Loucy (cell line): ENCODE results near the gene TAS2R50.

Experiments used
- H2AFZ ChIP-seq: fragments of 200-600 bp; sonication (generic); 2 replicates; pipeline ENCODE4 v1.6.0; 2016; ENCODE audit warnings: antibody characterized with exemption, mild to moderate bottlenecking, low read length, moderate library complexity
- H3F3A ChIP-seq: fragments of 200-600 bp; 2 replicates; pipeline ENCODE4 v1.6.0; 2016; ENCODE audit warnings: antibody characterized with exemption, low read depth, mild to moderate bottlenecking
- H3K27me3 ChIP-seq: fragments of 200-600 bp; sonication (generic); 2 replicates; pipeline ENCODE4 v1.6.1; 2014; ENCODE audit warnings: low read length, mild to moderate bottlenecking; ENCODE audit not compliant: insufficient read depth, poor library complexity, severe bottlenecking
- H3K36me3 ChIP-seq: fragments of 200-600 bp; sonication (generic); 2 replicates; pipeline ENCODE4 v1.6.1; 2016; ENCODE audit warnings: low read length; ENCODE audit not compliant: insufficient read depth
- H3K4me1 ChIP-seq: fragments of 200-600 bp; sonication (generic); 2 replicates; pipeline ENCODE4 v1.5.1; 2014; ENCODE audit warnings: low read length, mild to moderate bottlenecking; ENCODE audit not compliant: insufficient read depth, poor library complexity, severe bottlenecking
- H3K4me2 ChIP-seq: fragments of 200-600 bp; sonication (generic); 2 replicates; pipeline ENCODE4 v1.6.0; 2014; ENCODE audit warnings: antibody characterized with exemption, low read length, low read depth, mild to moderate bottlenecking; ENCODE audit not compliant: poor library complexity, severe bottlenecking
- H3K4me3 ChIP-seq: fragments of 200-600 bp; sonication (generic); 2 replicates; pipeline ENCODE4 v1.5.1; 2014; ENCODE audit warnings: low read length, mild to moderate bottlenecking, mixed read lengths; ENCODE audit not compliant: poor library complexity, severe bottlenecking
- H3K79me2 ChIP-seq: fragments of 200-600 bp; sonication (generic); 2 replicates; pipeline ENCODE4 v1.6.1; 2014; ENCODE audit warnings: low read length; ENCODE audit not compliant: insufficient read depth
- H3K9ac ChIP-seq: fragments of 200-600 bp; sonication (generic); 2 replicates; pipeline ENCODE4 v1.6.0; 2014; ENCODE audit warnings: mild to moderate bottlenecking, low read depth, low read length, moderate library complexity; ENCODE audit not compliant: poor library complexity, severe bottlenecking
- H3K9me2 ChIP-seq: fragments of 200-600 bp; sonication (generic); replicated peaks from 2 replicates; pipeline ENCODE4 v1.6.1; 2016; ENCODE audit warnings: low read depth, low read length, mixed read lengths
- H3K9me3 ChIP-seq: fragments of 200-600 bp; sonication (generic); 2 replicates; pipeline ENCODE4 v1.6.1; 2014; ENCODE audit warnings: mild to moderate bottlenecking, antibody characterized with exemption, low read length, low read depth; ENCODE audit not compliant: insufficient read depth
- H4K20me1 ChIP-seq: fragments of 200-600 bp; sonication (generic); 2 replicates; pipeline ENCODE4 v1.6.0; 2014; ENCODE audit warnings: antibody characterized with exemption, low read length, mild to moderate bottlenecking; ENCODE audit not compliant: insufficient read depth, poor library complexity, severe bottlenecking
- CTCF ChIP-seq: fragments of 200-600 bp; sonication (generic); conservative IDR thresholded peaks from 2 replicates; pipeline ENCODE4 v1.5.1; 2014; ENCODE audit warnings: mild to moderate bottlenecking, antibody characterized with exemption, low read length
- EZH2phosphoT487 ChIP-seq: fragments of 200-600 bp; IDR thresholded peaks from 2 replicates; pipeline ENCODE4 v1.6.1; 2018; ENCODE audit warnings: antibody characterized with exemption, mild to moderate bottlenecking, moderate library complexity, borderline replicate concordance

The TAS2R50 gene

GRCh38 chr12:10989107-10989506, 2.4 kb upstream of the TAS2R50 start:
- Histone ChIP-seq H3K79me2 (no peaks in the 10 kb centered on the region), H3K9ac (no peak overlapping the region), H3F3A (no peaks in the 10 kb centered on the region), H3K4me2 (no peak overlapping the region), H3K9me3 (no peaks in the 10 kb centered on the region), H2AFZ (no peak overlapping the region), H4K20me1 (no peaks in the 10 kb centered on the region), H3K9me2 (no peaks in the 10 kb centered on the region), H3K4me1 (no peaks in the 10 kb centered on the region), H3K36me3 (no peaks in the 10 kb centered on the region), H3K4me3 (no peak overlapping the region), H3K27me3 (peaks cover 42% of the 10 kb centered on the region)
- TF ChIP-seq CTCF = no peak
- TF ChIP-seq EZH2phosphoT487 = no peak

GRCh38 chr12:10982244-10982643, 4.5 kb downstream of the TAS2R50 start:
- H3K9me2 ChIP-seq = no peaks in the 10 kb centered on the region
- peaks cover 10% of the 10 kb centered on the region for H4K20me1 ChIP-seq
- H3K4me1 ChIP-seq = no peaks in the 10 kb centered on the region
- H3K9me3 ChIP-seq = no peaks in the 10 kb centered on the region
- H3K79me2 ChIP-seq = no peaks in the 10 kb centered on the region
- peaks cover 90% of the 10 kb centered on the region for H3K27me3 ChIP-seq
- H3K4me3 ChIP-seq = no peak overlapping the region
- H3K36me3 ChIP-seq = no peaks in the 10 kb centered on the region
- no peak overlapping the region for H3K4me2 ChIP-seq
- H3K9ac ChIP-seq = no peak overlapping the region
- H3F3A ChIP-seq = no peaks in the 10 kb centered on the region
- H2AFZ ChIP-seq = no peak overlapping the region
- TF ChIP-seq EZH2phosphoT487 = peak; percentile 73; the same call in 1 of the 2 replicates
- TF ChIP-seq CTCF = no peak

- Histone ChIP-seq H3K9me3 (no peaks in the 10 kb centered on the region), H3K4me2 (no peak overlapping the region), H3K79me2 (no peaks in the 10 kb centered on the region), H3K4me1 (no peaks in the 10 kb centered on the region), H3K9ac (no peak overlapping the region), H3F3A (no peaks in the 10 kb centered on the region), H4K20me1 (peaks cover 4% of the 10 kb centered on the region), H2AFZ (no peak overlapping the region), H3K36me3 (no peaks in the 10 kb centered on the region), H3K27me3 (peaks cover 43% of the 10 kb centered on the region), H3K4me3 (no peak overlapping the region), H3K9me2 (no peaks in the 10 kb centered on the region)
- no peak for TF ChIP-seq EZH2phosphoT487
- no peak for TF ChIP-seq CTCF
These were observed 11.7 kb downstream of the TAS2R50 start for GRCh38 chr12:10974965-10975364.
